Cerebellar cortex (tissue), 1 donor: ENCODE results near the gene FOXF1.

ENCODE experiments used
- DNase-seq: peaks from one replicate; pipeline ENCODE4 v3.0.0-alpha.2; 2015; ENCODE audit warnings: low spot score

Gene FOXF1

DNA sequence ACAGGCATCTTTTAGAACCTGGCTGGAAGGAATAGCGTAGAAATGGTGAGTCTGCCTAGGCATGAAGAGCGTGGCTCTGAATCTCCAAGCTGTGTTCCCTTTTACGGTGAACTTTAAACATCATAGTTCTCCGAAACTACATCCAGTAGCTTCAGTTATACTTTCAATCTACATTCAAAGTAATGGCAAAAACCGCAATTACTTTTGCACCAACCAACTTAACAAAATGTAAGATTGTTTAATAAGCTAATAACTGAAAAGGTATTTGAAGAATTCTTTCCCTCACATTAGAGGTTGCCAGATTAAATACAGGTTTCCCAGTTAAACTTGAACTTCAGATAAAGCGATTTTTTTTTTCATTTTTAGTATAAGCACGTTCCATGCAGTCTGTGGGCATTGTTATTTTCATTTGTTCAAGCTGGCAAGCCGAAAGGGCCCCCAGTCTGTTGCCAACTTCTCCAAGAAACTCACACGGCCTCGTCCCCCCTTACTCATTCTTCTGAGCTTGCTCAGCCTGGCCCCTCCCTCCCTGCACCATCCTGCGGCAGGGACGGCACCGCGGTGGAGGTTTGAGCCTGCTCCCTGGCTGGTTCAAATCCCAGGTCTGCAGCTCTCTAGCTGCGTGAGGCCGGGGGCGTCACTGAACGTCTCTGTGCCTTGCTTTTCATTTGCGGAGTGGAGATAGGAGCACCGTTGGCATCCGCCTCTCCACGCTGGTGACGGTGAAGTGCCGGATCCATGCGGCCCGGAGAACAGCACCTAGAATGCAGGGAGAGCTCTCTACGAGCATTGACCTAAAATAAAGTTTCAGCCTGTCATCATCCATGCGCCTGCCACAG is 48.2 kb downstream of the FOXF1 start:
- DNase-seq = no peak

- DNase-seq = no peak
Measured at GRCh38 chr16:86559802-86560305, 49.5 kb downstream of the FOXF1 start.

- DNase-seq = no peak
Measured at GRCh38 chr16:86562356-86562755, 52.0 kb downstream of the FOXF1 start.

- peak; percentile 93 for DNase-seq
Measured at GRCh38 chr16:86563469-86564345, 53.4 kb downstream of the FOXF1 start.
